Measurements from ENCODE around the gene TBC1D5.
"Not testable (repeated sequence)": the region's sequence is repeated elsewhere in the genome, so short reads cannot be mapped to it uniquely, and the experiment has no call there.

TBC1D5 gene

DNA sequence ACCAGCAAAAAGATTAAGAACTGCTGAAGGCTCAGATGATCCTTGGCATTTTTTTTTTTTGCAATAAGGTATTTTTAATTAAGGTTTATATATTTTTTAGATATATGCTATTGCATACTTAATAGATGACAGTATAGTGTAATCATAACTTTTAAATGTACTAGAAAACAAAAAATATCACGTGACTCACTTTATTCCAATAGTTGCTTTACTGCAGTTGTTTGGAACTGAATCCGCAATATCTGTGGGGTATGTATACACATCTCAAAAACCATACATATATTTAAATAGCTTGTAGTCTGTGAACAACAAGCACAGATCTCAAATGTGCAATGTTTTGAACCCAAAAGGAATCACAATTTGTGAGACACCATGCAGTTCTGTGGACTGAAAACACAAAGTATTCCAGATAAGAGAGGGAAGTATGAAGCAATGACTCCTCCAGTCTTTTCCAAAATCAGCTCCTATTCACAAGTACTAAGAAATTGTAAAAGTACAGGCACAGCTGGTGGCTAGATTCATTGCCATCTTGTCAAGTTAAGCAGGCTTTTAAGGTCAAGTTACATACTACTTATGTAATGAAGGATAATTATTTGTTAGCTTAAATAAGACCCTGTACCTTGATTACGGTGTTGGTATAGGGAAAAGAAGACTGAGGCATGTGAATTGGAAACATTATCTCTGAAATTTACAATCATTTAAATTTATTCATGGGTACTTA is 331.1 kb downstream of the TBC1D5 start:
- intact Hi-C loops (cut with DNase I) = no loop called here
- DNase-seq = no peak

DNA sequence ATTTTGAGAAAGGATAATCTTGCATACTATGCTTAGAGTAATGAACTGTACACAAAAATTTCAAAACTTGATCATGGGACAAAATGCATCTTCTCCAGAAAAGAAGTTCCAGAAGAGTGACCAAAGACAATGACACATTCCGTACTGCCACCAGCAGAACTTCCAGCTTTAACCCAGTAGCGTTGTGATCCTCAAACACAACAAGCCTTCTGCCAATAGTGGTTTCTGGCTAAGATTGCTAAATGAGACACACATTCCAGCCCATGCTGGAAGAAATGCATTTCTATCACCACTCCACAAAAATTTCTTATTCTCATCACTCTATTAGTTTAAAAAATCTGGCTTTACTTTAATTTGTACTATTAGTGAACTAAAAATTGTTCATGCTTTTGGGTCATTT is 334.9 kb downstream of the TBC1D5 start:
- no peak for DNase-seq
- intact Hi-C loops (cut with DNase I) = loop anchor here (5.0 kb wide), 1 partner anchor 150 kb away; no protein-coding TSS in a partner anchor

DNA sequence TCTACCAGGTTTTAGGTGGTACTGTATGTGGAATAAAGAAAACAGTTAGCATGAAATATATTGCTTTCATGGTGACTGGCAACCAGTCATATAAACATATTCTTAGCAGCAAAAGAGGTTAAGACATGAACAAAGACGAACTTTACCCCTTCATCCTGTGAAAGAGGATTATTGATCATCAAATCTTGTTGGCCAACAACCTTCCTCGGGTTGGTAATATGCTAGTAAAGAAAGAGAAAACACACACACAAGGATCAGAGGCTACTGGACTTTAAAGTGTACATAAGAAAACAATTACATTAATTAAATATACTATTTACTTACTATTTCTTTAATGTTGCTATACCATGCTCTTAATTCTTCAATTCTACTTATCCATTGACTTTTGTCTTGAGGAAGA is 337.9 kb downstream of the TBC1D5 start:
- no peak for DNase-seq
- intact Hi-C loops (cut with DNase I) = no loop called here

DNA sequence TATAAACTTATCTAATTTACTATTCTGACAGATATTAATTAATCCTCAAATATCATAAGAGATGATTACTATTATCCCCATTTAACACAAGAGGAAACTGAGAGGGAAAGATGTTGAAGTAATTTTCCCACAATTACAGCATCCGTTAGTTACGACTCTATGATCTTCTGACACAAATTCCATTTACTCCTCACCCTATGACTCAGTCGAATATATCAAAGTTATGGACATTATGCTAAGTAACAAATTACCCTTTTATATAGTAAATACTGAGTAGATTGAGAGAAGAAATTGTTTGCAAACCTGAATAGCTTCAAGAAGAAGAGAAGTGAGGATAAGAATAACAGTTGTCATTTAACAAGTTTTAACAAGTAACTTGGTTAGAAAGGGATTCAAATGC is 340.0 kb downstream of the TBC1D5 start:
- intact Hi-C loops (cut with DNase I) = no loop called here
- DNase-seq = no peak

DNA sequence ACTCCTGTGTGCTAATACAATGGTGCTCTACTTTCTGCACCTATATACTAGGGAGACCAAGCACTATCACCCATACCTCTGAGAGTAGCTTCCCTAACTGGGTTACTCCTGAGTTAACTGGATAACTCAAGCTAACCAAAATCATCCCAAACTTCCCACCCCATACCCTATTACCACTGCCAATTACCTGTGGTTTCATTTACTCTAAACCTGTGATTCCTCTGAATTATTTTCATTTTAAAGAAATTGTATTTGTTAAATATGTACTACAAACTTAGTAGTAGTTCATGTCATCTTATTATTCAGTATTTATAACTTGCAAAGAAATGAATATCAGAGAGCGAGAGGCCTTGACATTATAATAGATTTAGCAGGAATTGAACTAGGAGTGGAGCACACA is 340.5 kb downstream of the TBC1D5 start:
- DNase-seq = no peak
- intact Hi-C loops (cut with DNase I) = no loop called here

DNA sequence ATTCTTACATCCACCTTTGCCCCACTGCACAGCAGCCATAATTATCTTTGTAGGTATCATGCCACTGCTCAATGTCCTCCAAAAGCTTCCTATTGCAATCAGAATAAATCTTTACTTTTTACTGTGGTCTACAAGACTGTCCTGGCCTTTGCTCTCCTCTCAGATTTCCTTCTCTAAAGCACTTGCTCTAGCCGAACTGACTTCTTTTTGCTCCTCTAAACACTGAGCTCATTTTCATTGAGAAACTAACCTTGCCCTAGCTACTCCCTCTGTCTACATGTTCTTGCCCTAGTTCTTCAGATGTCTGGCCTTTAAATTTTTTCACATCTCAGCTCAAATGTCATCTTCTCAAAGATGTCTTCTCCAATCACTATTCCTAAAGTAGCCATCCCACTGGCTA is 342.8 kb downstream of the TBC1D5 start:
- intact Hi-C loops (cut with DNase I) = no loop called here
- DNase-seq = no peak

DNA sequence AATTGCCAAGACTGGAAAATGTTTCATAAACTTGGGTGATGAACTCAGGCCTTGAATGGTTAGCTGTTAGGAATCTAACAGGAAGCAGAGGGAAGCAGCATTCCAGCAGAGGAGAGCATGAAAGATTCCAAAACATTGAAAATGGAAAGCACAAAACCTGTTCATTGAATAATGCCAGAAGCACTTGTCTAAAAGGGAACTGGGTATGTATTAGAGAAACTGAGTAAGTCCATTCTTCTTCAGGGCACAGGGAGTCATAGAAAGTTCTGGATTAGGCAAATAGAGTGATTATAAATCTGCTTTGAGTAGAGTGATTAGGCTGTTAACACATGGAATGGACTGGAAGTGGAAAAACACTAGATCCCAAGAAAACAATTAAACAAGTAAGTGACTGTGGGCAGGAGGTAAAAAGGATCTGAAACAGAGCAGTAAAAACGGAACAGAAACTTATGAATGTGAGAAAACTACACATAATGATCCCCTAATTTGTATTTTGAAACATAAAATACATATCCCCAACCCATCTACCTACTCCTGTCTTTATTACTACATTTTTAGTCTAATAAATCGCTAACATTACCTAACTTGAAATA is 343.4 kb downstream of the TBC1D5 start:
- intact Hi-C loops (cut with DNase I) = no loop called here

DNA sequence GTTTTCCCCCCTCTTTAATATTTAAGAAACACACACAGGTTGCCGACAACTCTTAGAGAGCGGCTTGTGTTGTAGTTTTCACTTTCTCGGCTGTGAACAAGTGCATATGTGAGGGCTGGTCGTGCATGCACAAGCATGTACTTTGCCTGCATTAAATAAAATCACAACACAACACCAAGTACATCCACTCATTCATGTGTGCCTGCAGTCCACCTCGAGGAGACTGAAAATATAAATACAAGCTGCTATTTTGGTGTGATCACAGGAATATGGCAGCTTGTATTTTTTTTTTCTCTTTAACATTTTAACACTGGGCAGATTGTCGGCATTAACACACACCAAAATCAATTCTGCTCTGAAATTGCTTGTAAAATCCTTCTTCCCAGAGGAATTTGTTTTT is 346.4 kb downstream of the TBC1D5 start:
- DNase-seq = no peak
- intact Hi-C loops (cut with DNase I) = no loop called here

More for the DNA sequence above, 343.4 kb downstream of the TBC1D5 start:
- no peak for DNase-seq

DNA sequence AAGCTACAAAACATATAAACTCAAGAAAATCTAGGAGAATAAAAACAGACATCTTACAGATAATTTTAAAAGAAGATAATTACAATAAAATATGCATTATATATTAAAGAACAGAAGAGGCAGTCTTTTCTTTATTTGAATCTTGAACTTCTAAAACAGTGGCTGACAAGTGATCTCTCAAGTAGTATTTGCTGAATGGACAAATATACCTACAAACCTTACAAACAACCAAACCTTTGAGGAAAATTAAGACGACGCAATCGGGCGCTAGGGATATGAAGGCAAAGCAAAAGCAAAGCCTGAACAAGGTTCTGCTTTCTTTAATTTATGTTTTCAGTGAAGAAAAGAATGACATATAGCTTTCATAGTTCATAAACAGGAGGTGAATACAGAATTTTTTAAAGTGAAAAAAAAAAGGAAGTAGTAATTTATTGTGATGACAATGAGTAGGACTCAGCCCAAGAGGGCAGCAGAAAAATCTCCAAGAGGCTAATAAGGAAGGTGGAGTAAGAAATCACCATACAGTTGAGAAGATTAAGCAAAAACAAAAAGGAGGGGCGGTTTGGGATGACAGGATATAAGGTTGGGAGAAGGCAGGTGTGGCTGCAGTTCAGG is 347.8 kb downstream of the TBC1D5 start:
- intact Hi-C loops (cut with DNase I) = no loop called here
- DNase-seq = no peak

DNA sequence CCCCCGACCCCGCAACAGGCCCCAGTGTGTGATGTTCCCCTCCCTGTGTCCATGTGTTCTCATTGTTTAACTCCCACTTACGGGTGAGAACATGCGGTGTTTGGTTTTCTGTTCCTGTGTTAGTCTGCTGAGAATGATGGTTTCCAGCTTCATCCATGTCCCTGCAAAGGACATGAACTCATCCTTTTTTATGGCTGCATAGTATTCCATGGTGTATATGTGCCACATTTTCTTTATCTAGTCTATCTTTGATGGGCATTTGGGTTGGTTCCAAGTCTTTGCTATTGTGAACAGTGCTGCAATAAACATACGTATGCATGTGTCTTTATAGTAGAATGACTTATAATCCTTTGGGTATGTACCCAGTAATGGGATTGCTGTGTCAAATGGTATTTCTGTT is 349.9 kb downstream of the TBC1D5 start:
- DNase-seq; intact Hi-C loops (cut with DNase I): not testable (repeated sequence)

DNA sequence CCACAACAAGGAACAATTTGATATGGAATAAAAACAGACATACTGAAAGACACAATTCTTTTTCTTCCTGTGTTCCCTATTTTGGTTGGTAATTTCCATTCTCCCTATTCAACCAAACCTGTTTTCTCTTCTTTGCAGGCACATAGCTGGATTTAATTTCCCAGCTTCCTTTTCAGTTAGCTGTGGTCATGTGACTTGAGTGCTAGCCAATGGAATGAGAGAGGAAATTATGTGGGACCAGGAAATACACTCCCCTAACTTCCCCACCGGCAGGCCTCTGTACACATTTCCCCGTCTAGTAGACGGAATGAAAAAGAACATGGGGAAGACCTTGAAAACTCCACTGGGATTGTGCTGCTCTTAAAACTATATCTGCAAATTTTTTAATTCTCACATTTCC is 351.6 kb downstream of the TBC1D5 start:
- no peak for DNase-seq
- intact Hi-C loops (cut with DNase I) = no loop called here

DNA sequence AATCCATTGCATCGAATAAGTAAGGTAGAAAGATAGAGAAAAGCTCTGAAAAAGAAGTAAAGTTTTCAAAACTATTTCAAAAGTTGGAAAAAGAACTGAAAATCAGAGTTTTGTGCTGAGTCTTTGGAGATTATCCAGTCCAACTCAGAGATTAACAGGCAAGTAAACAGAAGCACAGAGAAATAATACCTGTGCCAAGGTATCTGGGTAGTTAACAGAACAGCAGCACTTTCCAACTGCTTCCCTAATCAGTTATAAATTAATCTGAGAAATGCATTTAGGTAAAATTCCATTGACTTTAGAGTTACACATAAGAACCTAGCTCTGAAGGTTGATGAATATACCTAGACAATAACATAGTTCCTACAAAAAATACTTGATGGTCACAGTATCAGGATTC is 355.3 kb downstream of the TBC1D5 start:
- intact Hi-C loops (cut with DNase I) = no loop called here
- DNase-seq = no peak

DNA sequence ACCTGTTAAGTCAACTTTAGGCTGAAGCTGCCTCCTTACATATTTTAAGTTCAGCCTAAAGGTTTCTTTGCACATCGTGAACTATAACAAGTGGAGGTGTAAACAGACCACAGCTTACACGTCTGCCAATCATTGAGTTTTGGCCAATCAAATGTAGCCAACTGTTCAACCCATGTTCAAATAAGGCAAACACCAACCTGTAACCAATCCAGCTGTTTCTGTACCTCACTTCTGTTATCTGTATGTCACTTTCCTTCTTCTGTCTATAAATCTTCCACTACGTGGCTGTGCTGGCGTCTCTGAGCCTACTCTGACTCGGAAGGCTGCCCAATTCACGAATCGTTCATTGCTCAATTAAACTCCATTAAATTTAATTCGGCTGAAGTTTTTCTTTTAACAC is 356.0 kb downstream of the TBC1D5 start:
- no peak for DNase-seq
- intact Hi-C loops (cut with DNase I) = no loop called here

DNA sequence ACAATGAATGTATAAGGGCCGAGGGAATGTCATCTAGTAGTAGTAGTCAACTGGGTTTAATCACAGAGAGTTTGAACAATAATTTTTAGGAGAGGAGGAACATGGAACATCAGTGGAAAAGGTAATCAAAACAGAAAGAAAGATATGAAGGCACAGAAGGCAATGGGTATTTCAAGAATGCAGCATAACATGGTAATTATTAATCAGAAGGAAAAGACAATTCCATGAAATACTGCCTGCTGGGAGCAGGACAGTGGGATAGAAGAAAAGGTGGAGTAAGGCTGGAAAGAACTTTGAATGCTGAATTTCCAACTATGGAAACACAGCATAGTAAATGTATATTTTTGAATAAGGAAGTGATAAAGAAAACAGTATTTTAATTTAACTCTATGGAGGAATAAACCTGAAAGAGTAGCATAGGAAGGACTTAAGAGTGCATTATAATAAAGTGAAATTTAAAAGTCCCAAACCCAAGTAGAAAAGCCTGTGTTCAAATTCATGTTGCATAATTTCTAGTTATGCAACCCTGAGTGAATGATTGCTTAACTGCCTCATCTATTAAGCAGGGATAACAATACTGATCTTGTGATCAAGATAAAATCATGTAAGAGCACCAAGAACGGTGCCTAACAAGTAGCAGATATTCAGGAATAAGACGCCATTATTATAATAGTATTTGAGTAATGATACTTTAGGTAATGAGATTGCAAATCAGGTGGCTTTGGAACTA is 357.7 kb downstream of the TBC1D5 start:
- DNase-seq = no peak
- intact Hi-C loops (cut with DNase I) = no loop called here

DNA sequence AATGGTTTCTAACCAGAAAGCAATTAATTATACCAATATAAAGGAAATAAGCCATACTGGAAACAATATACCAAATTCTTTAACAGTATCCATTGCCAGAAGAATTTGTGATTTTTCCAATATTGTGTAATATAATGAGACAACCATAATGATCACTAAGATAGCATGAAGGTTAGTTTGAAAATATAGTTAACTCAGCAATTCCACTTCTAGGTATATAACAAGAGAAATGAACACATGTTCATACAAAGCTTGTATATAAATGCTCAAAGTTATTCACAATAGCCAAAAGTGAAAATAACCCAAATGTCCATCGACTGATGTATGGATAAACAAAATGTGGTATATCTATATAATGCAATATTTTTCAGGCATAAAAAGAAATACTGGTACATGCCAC is 369.1 kb downstream of the TBC1D5 start:
- no peak for DNase-seq
- intact Hi-C loops (cut with DNase I) = no loop called here

DNA sequence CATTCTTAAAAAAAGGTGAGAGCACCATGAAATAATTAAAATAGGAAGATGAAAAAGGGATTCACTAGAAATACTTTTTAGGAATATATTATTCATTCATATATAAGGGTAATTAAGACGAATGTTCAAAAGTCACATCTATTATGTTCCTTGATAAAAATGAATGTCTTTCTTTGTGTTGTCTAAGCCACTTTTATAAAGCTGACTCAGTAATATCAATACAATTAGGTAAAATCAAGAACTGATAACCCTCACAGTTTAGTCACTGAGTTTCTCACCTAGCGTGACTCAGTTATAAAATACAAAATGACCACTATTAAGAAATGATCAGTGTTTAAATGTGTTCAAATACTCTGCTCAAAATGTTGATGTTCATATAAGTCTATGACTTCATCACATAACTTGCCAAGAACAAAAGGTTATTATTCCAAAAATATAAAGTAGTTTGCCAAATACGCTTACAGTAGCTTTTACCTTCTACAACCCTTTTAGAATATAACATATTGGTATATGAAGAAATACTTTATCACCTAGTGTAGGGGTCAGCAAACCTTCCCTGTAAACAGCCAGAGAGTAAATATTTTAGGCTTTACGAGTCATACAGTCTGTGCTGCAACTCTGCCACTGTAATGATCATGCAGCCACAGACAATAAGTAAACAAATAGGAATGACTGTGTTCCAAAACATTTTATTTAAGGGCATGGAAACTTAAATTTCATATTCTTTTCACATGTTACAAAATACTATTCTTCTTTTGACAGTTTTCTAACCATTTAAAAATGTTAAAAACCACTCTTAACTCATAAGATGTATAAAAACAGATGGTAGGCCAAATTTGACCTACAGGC is 369.8 kb downstream of the TBC1D5 start:
- no peak for DNase-seq
- intact Hi-C loops (cut with DNase I) = no loop called here

DNA sequence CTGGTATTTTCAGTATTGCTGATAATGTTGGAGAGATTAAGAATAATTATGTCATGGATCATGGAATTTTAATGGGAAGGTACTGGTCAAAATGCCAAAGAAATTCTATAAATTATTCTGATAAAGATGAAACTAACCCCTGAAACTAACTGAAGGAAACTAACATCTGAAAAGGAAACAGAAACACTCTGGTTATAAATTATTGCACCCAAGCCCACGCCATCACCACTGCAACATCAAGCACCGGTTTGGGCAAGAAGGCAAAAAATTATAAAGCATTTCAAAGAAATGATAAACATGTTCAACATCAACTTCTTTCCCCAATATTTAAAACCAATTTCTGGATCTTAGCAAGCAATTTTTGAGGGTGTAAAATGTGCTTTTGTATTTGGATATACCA is 372.5 kb downstream of the TBC1D5 start:
- intact Hi-C loops (cut with DNase I) = no loop called here
- DNase-seq = no peak

DNA sequence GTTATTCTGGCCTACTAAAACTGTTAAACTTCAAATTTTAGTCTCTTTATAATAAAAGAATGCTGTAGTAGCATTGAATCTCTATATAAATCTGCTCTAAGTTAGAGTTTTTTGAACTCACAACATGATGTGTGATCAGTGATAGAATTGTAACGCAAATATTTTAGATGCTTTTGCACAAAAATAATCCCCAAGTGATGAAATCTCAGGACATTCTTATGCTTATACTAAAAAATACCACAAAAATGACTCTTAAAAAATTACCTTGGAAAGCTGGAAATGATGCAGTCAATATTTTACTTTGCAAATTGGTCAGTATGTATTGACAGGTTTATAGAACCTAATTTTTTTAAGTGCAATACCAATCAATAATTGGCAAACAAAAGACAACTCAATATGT is 375.3 kb downstream of the TBC1D5 start:
- intact Hi-C loops (cut with DNase I) = no loop called here

DNA sequence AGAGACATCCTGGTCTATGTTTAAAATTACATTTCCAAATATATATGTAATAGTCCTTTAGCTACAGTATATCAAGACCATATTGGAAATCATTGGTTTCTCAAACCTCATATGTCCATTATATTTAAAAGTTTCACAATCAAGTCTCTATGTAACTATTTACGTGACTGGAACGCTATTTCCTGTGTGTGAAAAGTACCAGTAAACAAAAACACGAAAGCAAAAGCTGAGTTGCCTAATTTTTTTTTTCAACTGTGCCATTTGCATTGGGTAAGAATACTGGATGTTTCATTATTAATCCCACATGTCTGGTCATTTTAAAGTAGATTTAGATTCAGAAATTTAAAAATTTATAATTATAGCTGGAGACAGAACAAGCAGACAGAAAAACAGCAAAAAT is 381.4 kb downstream of the TBC1D5 start:
- intact Hi-C loops (cut with DNase I) = no loop called here
- DNase-seq = no peak

More for the DNA sequence above, 375.3 kb downstream of the TBC1D5 start:
- no peak for DNase-seq

Measured in head of caudate nucleus (tissue), 42 donors.